Subcutaneous abdominal adipose tissue (tissue), 5 donors: ENCODE results near the gene POLR3A.
"Not testable (repeated sequence)": the region's sequence is repeated elsewhere in the genome, so short reads cannot be mapped to it uniquely, and the experiment has no call there.

Source experiments
- H3K27ac ChIP-seq: one replicate; pipeline ENCODE4 v1.7.0; 2013; ENCODE audit warnings: low read depth, mild to moderate bottlenecking, inconsistent platforms, low read length, moderate library complexity
- H3K27me3 ChIP-seq, 5 donors: one replicate each; pipeline ENCODE4 v1.7.0; 2013; ENCODE audit warnings: low read length in 5 of 5, inconsistent platforms in 1 of 5; ENCODE audit not compliant: control insufficient read depth in 5 of 5, insufficient read depth in 4 of 5
- H3K36me3 ChIP-seq, 5 donors: one replicate each; pipeline ENCODE4 v1.7.0; 2013; ENCODE audit warnings: low read length in 5 of 5; ENCODE audit not compliant: control insufficient read depth in 5 of 5, insufficient read depth in 5 of 5
- H3K4me1 ChIP-seq, 5 donors: one replicate each; pipeline ENCODE4 v1.7.0; 2013; ENCODE audit warnings: low read length in 5 of 5, mild to moderate bottlenecking in 3 of 5, moderate library complexity in 1 of 5; ENCODE audit not compliant: control insufficient read depth in 5 of 5, insufficient read depth in 5 of 5
- H3K4me3 ChIP-seq, 5 donors: one replicate each; pipeline ENCODE4 v1.7.0; 2013; ENCODE audit warnings: low read length in 5 of 5, low read depth in 1 of 5
- H3K9ac ChIP-seq, 5 donors: one replicate each; pipeline ENCODE4 v1.7.0; 2013; ENCODE audit warnings: low read length in 5 of 5, mild to moderate bottlenecking in 4 of 5, moderate library complexity in 3 of 5
- H3K9me3 ChIP-seq, 5 donors: one replicate each; pipeline ENCODE4 v1.7.0; 2013; ENCODE audit warnings: low read length in 5 of 5; ENCODE audit not compliant: control insufficient read depth in 5 of 5
- donor health status: healthy.
- donor health status: healthy.
- donor health status: healthy.
- donor health status: healthy.
- donor health status: healthy.

The POLR3A gene

DNA sequence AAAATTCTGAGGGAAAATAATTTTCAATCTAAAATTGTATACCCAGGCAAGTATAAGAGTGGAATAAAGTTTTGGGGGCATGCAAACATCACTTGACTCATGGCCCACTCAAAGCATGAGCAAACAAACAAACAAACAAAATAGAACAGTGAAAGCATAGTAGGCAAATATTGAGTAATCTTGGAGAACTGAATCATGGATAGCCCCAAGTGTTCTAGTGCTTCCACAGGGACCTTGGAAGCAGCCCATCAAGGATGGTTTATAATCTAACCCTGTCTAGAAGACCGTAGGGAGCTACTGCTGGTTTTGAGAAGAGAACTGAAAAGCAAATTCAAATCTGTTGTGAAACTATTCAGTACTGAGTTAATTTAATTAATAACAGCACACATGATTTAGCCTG is 22.1 kb downstream of the POLR3A start:
- no peak overlapping the region for H3K9ac ChIP-seq
- H3K4me3 ChIP-seq: no peak overlapping the region
- H3K4me1 ChIP-seq: no peaks in the 10 kb centered on the region
- H3K27me3 ChIP-seq: no peaks in the 10 kb centered on the region
- no peaks in the 10 kb centered on the region for H3K9me3 ChIP-seq
- peaks cover 38 to 96% (median 86%) of the 10 kb centered on the region in 5 donors for H3K36me3 ChIP-seq
- H3K27ac ChIP-seq: no peak overlapping the region

DNA sequence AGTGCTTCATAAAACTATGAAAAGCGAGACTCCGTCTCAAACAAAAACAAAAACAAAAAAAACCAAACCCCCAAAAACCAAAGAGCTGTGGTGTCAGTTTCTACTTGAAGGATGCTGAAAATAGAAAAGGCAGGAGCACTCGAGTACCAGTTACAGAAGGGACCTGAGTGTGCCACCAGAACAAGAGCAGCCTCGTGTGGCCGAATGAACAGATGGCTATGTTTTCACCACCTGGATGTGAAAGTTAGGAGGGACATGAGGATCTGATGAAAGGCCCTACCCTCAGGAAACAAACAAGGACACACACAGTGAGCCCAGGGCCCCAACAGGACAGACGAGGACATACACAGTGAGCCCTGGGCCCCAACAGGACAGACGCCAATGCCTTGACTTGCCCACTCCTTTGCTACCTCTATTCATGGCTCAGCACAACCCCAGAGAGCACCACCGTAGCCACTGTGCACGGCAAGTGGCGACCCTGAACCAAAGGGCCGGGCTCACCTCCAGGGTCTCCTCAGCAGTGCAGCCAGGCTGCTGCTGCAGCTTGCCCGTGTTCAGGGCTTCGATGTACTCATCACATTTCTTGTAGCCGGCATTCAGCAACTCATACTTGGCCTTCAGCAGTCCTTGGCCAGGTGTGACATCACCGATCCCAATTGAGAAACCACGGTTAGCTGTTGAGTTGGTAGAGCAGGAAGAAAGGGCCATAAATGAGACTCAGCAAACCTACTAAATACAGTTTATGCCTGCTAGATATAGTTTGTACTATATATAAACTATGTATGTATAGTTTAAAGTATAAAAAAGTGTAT is 24.9 kb downstream of the POLR3A start:
- no peak overlapping the region for H3K27ac ChIP-seq
- peaks cover 32 to 96% (median 83%) of the 10 kb centered on the region in 5 donors for H3K36me3 ChIP-seq

DNA sequence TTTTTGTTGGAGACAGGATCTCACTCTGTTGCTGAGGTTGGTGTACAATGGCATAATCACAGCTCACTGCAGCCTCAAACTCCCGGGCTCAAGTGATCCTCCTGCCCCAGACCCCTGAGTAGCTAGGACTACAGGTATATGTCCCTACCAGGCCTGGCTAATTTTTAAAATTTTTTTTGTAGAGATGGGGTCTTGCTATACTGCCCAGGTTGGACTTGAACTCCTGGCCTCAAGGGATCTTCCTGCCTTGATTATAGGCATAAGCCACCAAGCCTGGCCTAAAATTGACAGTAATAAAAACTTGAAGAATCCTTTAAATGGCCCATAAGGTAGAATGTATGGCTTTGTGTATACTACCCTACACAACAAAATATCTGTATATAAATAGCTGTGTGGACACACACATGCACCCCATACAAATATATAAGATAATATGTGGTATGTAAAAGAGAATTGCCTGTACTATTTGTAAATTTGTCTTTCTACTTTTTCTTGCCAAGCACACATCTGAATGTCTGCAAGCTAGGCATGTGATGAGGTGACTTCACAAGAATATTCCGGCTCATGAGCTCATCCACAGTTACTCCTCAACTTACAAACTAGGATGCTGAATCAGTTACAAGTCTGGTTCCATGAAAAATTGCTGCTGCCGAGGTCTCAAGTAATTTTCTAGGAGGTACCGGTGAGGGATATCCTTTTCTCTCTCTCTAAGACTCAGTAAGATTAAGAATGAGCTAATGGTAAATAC is 26.6 kb downstream of the POLR3A start:
- no peak overlapping the region for H3K9ac ChIP-seq
- no peaks in the 10 kb centered on the region for H3K9me3 ChIP-seq
- peaks cover 29 to 85% (median 77%) of the 10 kb centered on the region in 5 donors for H3K36me3 ChIP-seq
- H3K27me3 ChIP-seq: no peaks in the 10 kb centered on the region
- no peak overlapping the region for H3K27ac ChIP-seq
- no peak overlapping the region for H3K4me3 ChIP-seq
- H3K4me1 ChIP-seq: no peaks in the 10 kb centered on the region

More for the DNA sequence above, 24.9 kb downstream of the POLR3A start:
- H3K4me1 ChIP-seq: no peaks in the 10 kb centered on the region
- H3K4me3 ChIP-seq: no peak overlapping the region
- no peaks in the 10 kb centered on the region for H3K9me3 ChIP-seq
- no peaks in the 10 kb centered on the region for H3K27me3 ChIP-seq
- H3K9ac ChIP-seq: no peak overlapping the region

DNA sequence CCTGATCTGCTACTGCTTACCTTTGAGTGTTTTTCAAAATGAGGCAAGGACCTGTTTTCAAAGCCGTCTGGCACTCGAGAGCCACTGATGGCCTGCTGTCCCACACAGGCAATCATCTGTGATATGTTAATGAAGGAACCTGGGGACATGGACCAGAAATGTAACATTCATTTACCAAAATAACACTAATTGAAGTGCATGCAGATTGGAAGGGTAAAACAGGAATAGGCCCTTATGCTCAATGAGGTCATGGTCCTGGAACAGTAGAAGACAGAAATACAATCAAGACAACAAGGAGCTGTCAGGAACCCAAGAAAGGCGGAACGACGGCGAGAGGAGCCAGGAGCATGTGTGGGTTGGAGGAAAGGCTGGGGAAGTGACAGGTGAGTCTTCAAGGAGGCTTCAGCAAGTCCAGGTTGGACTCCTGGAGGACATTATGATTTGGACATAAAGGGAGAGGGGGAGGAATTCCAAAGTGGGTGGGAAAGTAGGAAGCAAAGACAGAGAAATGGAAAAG is 28.3 kb downstream of the POLR3A start:
- H3K9ac ChIP-seq: no peak overlapping the region
- H3K9me3 ChIP-seq: no peaks in the 10 kb centered on the region
- H3K27ac ChIP-seq: no peak overlapping the region
- peaks cover 25 to 69% (median 64%) of the 10 kb centered on the region in 5 donors for H3K36me3 ChIP-seq
- H3K4me1 ChIP-seq: no peaks in the 10 kb centered on the region
- H3K27me3 ChIP-seq: no peaks in the 10 kb centered on the region
- H3K4me3 ChIP-seq: no peak overlapping the region

DNA sequence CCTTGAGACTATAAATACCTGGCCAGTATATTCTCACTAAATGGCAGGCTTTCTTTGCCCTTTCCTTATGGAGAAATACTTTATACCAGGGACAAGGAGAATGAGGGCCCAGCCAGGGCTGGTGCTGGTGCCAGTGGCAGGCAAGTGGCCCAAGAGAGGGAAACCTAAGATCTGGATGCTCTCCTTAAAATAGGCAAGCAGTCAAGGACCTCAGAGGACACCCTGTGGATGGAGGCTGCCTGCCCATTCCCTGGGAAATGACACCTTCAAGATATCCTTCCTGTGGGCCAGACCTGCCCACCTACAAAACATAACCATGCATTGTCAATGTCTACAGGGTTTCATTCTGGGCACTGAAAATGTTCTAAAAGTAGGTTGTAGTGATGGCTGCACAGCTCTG is 29.1 kb downstream of the POLR3A start:
- no peak overlapping the region for H3K27ac ChIP-seq
- no peak overlapping the region for H3K9ac ChIP-seq
- H3K36me3 ChIP-seq: peaks cover 19 to 61% (median 57%) of the 10 kb centered on the region in 5 donors
- H3K27me3 ChIP-seq: no peaks in the 10 kb centered on the region
- no peaks in the 10 kb centered on the region for H3K9me3 ChIP-seq
- no peak overlapping the region for H3K4me3 ChIP-seq
- no peaks in the 10 kb centered on the region for H3K4me1 ChIP-seq

DNA sequence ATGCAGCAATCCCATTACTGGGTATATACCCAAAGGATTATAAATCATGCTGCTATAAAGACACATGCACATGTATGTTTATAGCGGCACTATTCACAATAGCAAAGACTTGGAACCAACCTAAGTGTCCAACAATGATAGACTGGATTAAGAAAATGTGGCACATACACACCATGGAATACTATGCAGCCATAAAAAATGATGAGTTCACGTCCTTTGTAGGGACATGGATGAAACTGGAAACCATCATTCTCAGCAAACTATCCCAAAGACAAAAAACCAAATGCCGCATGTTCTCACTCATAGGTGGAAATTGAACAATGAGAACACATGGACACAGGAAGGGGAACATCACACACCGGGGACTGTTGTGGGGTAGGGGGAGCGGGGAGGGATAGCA is 30.5 kb downstream of the POLR3A start:
- not testable (repeated sequence) for H3K27ac ChIP-seq, H3K4me1 ChIP-seq, H3K9me3 ChIP-seq, H3K9ac ChIP-seq, H3K27me3 ChIP-seq, H3K4me3 ChIP-seq
- peaks cover 22 to 53% (median 48%) of the 10 kb centered on the region in 5 donors for H3K36me3 ChIP-seq

DNA sequence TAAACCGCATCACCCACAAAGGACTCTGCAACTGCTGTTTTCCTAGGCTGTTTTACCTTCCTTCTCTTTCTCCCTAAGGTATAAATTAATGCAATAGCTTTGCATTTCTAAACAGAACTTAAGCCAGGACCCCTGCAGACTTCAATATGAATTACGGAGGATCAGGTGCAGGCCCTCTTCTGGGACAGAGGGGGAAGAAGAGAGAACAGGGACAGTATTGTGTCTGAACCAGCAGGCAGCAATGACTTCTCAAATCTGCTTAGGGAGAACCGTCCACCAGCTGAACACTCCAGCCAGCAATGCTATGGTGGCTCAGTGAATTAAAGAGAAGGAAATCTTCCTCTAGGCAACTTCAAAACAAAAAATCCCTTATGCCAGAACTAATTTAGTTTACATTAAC is 35.7 kb downstream of the POLR3A start:
- Histone ChIP-seq H3K9ac (no peak overlapping the region), H3K9me3 (no peaks in the 10 kb centered on the region), H3K4me3 (no peak overlapping the region), H3K27me3 (no peaks in the 10 kb centered on the region), H3K36me3 (peaks cover 20 to 57% (median 50%) of the 10 kb centered on the region in 5 donors), H3K27ac (no peak overlapping the region), H3K4me1 (no peaks in the 10 kb centered on the region)

DNA sequence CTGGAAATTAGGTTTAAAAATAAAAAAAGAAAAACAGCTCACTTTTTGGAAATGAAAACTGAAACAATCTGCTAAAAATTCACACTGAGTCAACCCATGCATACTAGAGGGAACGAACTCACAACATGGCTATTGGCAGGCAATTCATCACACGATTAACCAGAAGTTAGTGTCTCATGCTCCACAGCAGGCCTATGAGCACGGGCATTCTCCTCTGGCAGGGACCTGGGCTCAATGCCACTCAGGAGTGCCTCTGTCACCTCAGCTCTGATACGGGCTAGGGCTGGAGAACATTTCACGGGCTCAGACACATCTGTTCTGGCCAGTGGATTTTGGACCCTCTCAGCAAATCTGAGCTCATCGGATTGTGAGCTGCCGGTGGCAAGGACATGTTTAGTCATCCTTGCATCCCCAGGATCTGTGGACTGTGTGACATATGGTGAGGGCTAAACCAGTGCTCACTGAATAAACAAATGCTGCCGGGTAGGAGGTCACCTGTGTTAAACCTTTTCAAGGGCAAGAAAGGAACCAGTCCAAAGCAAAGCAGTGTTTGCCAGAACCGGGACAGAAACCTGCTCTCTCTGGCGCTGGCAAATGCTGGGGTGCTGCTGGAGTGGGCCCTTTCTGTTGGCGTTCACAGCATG is 40.1 kb downstream of the POLR3A start:
- no peaks in the 10 kb centered on the region for H3K27me3 ChIP-seq
- H3K9me3 ChIP-seq: no peaks in the 10 kb centered on the region
- H3K4me1 ChIP-seq: peaks cover 0 to 10% (median under 1%) of the 10 kb centered on the region in 5 donors
- no peak overlapping the region for H3K9ac ChIP-seq
- no peak overlapping the region for H3K4me3 ChIP-seq
- no peak overlapping the region for H3K27ac ChIP-seq
- H3K36me3 ChIP-seq: peaks cover 28 to 97% (median 87%) of the 10 kb centered on the region in 5 donors

DNA sequence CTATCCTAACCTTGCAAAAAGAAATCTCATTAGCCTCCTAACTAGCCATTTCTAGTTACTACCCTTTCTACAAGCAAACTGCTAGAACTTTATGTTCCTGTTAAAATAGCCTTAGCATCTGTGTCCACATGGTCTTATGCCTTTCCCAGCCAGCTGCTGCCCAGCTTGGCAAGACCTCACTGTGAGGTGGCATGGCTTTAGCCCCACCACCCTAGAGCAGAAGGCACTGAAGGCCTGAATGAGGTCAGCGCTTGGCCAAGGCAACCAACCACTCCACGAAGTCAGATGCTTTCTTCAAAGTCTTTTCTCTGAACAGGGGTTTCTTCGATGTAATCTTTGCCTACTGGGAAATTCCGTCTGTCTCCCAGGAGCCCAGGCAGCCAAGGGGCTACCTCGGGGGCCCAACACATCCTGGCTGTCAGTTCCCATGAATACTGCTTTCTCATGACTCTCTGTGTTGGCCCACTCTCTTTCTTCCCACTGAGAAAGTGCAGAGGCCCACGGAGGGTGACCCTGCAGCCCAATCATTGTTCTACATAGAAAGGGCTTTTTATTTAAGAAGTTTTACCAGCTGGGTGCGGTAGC is 41.6 kb downstream of the POLR3A start:
- Histone ChIP-seq H3K36me3 (peaks cover 21 to 97% (median 88%) of the 10 kb centered on the region in 5 donors), H3K9me3 (no peaks in the 10 kb centered on the region), H3K27me3 (no peaks in the 10 kb centered on the region), H3K9ac (no peak overlapping the region), H3K27ac (no peak overlapping the region), H3K4me1 (peaks cover 0 to 22% (median 4%) of the 10 kb centered on the region in 5 donors), H3K4me3 (no peak overlapping the region)
